ENCODE results near the gene PSMB2. TPM values are rescaled to one million over a fixed set of nuclear protein-coding genes. Genes with fewer than 3 reads are reported as not detected.

Gene PSMB2
- total RNA-seq, 1 donor: 18.5 TPM

- Histone ChIP-seq H3K4me3 (ENCODE audit: insufficient read depth, low read length) (peak within 1 kb of the TSS; percentile 78), H3K27me3 (ENCODE audit: insufficient read depth, low read length) (peaks cover 3% of the 10 kb centered on the region), H3K27ac (ENCODE audit: low read depth, low read length) (no peak within 1 kb of the TSS), H3K4me1 (ENCODE audit: insufficient read depth, low read length) (peaks cover 25% of the 10 kb centered on the region), H3K36me3 (ENCODE audit: insufficient read depth, low read length) (no peaks in the 10 kb centered on the region), H3K4me2 (ENCODE audit: insufficient read depth, low read length) (peak within 1 kb of the TSS; percentile 81), H4K20me1 (ENCODE audit: insufficient read depth, low read length) (no peaks in the 10 kb centered on the region), H3K79me2 (ENCODE audit: insufficient read depth, low read length) (no peaks in the 10 kb centered on the region), H3K9me3 (ENCODE audit: low read depth, low read length) (no peaks in the 10 kb centered on the region), H2AFZ (ENCODE audit: low read length) (peak within 1 kb of the TSS; percentile 67)
- peak; percentile 99 for DNase-seq (ENCODE audit: insufficient read length, low spot score, missing footprints)
- no peak for TF ChIP-seq CTCF (IDR thresholded peaks at IDR 0.05; ENCODE audit: extremely low read depth, low read depth, low read length)
Measured at GRCh38 chr1:35573198-35574124, 67.9 kb downstream of the PSMB2 start, which contains the start of gene TFAP2E. Gene TFAP2E, plus strand, starts transcription at chr1:35573314. Its CDS starts 264 bp downstream, at chr1:35573578.

GRCh38 chr1:35572296-35572695 lies 69.0 kb downstream of the PSMB2 start:
- Histone ChIP-seq H4K20me1 (ENCODE audit: insufficient read depth, low read length) (no peaks in the 10 kb centered on the region), H2AFZ (ENCODE audit: low read length) (no peak overlapping the region), H3K9me3 (ENCODE audit: low read depth, low read length) (no peaks in the 10 kb centered on the region), H3K27me3 (ENCODE audit: insufficient read depth, low read length) (peaks cover 3% of the 10 kb centered on the region), H3K27ac (ENCODE audit: low read depth, low read length) (no peak overlapping the region), H3K4me2 (ENCODE audit: insufficient read depth, low read length) (no peak overlapping the region), H3K4me3 (ENCODE audit: insufficient read depth, low read length) (no peak overlapping the region), H3K4me1 (ENCODE audit: insufficient read depth, low read length) (peaks cover 19% of the 10 kb centered on the region), H3K36me3 (ENCODE audit: insufficient read depth, low read length) (no peaks in the 10 kb centered on the region), H3K79me2 (ENCODE audit: insufficient read depth, low read length) (no peaks in the 10 kb centered on the region)
- peak; percentile 73 for DNase-seq (ENCODE audit: insufficient read length, low spot score, missing footprints)
- no peak for TF ChIP-seq CTCF (IDR thresholded peaks at IDR 0.05; ENCODE audit: extremely low read depth, low read depth, low read length)

DNA sequence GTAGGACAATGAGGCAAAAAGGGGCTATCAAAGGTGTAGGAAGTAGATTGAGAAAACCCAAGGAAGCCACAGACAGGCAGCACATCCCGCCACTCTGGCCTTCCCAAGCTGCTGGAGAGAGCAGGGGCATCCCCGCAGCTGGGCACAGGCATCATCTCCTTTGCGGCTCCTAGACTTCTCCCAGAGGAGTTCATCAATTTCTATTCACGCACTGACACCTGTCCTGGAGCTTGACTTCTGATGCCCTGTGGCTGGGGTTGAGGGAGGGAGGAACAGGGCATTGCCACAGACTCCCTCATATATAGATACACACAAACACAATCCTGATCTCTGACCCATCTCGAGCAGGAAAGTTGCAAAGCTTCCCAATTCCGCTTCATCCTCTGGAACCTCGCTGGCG lies 70.1 kb downstream of the PSMB2 start:
- no peaks in the 10 kb centered on the region for H3K79me2 ChIP-seq (ENCODE audit: insufficient read depth, low read length)
- no peak for DNase-seq (ENCODE audit: insufficient read length, low spot score, missing footprints)
- no peak overlapping the region for H2AFZ ChIP-seq (ENCODE audit: low read length)
- no peak overlapping the region for H3K4me3 ChIP-seq (ENCODE audit: insufficient read depth, low read length)
- no peak for TF ChIP-seq CTCF (IDR thresholded peaks at IDR 0.05; ENCODE audit: extremely low read depth, low read depth, low read length)
- H3K36me3 ChIP-seq (ENCODE audit: insufficient read depth, low read length): no peaks in the 10 kb centered on the region
- H3K4me1 ChIP-seq (ENCODE audit: insufficient read depth, low read length): peaks cover 19% of the 10 kb centered on the region
- H3K9me3 ChIP-seq (ENCODE audit: low read depth, low read length): no peaks in the 10 kb centered on the region
- H3K27ac ChIP-seq (ENCODE audit: low read depth, low read length): no peak overlapping the region
- H3K27me3 ChIP-seq (ENCODE audit: insufficient read depth, low read length): peaks cover 3% of the 10 kb centered on the region
- H3K4me2 ChIP-seq (ENCODE audit: insufficient read depth, low read length): no peak overlapping the region
- no peaks in the 10 kb centered on the region for H4K20me1 ChIP-seq (ENCODE audit: insufficient read depth, low read length)

DNA sequence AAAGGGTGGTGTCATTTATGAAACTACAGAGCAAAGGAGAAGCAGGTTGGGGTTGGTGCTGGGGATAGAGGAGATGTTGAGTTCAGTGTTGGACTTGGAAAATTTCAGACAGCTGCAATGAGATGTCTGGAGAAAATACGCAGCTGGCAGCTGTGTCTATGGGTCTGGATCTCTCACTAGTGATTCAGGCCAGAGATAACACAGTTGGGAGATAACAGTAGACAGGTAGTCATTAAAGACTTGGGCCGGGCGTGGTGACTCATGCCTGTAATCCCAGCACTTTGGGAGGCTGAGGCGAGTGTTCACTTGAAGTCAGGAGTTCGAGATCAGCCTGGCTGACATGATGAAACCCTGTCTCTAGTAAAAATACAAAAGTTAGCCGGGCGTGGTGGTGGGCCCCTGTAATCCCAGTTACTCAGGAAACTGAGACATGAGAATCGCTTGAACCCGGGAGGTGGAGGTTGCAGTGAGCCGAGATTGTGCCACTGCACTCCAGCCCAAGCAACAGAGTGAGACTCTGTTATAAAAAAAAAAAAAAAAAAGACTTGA lies 70.7 kb downstream of the PSMB2 start:
- peaks cover 19% of the 10 kb centered on the region for H3K4me1 ChIP-seq (ENCODE audit: insufficient read depth, low read length)
- H3K27me3 ChIP-seq (ENCODE audit: insufficient read depth, low read length): peaks cover 3% of the 10 kb centered on the region
- no peaks in the 10 kb centered on the region for H3K36me3 ChIP-seq (ENCODE audit: insufficient read depth, low read length)
- H3K4me3 ChIP-seq (ENCODE audit: insufficient read depth, low read length): no peak overlapping the region
- no peak for TF ChIP-seq CTCF (IDR thresholded peaks at IDR 0.05; ENCODE audit: extremely low read depth, low read depth, low read length)
- H3K27ac ChIP-seq (ENCODE audit: low read depth, low read length): no peak overlapping the region
- H3K9me3 ChIP-seq (ENCODE audit: low read depth, low read length): no peaks in the 10 kb centered on the region
- no peak overlapping the region for H2AFZ ChIP-seq (ENCODE audit: low read length)
- no peak for DNase-seq (ENCODE audit: insufficient read length, low spot score, missing footprints)
- H4K20me1 ChIP-seq (ENCODE audit: insufficient read depth, low read length): peaks cover 2% of the 10 kb centered on the region
- H3K79me2 ChIP-seq (ENCODE audit: insufficient read depth, low read length): no peaks in the 10 kb centered on the region
- H3K4me2 ChIP-seq (ENCODE audit: insufficient read depth, low read length): no peak overlapping the region
